ENCODE data around the gene FBXO24. TPM values are rescaled to one million over a fixed set of nuclear protein-coding genes. Genes with fewer than 3 reads are reported as not detected.
"Not testable (repeated sequence)": the region's sequence is repeated elsewhere in the genome, so short reads cannot be mapped to it uniquely, and the experiment has no call there.

FBXO24 gene
- total RNA-seq, 4 donors from 2014 or later = 1.8 to 1.9 TPM; not detected in 2

GRCh38 chr7:100545360-100546128 is 40.6 kb upstream of the FBXO24 start:
- H3K27ac ChIP-seq = peak overlapping the region; percentile 90 to 98 (median 96)
- no peaks in the 10 kb centered on the region for H3K27me3 ChIP-seq
- H3K4me1 ChIP-seq = peaks cover 46 to 92% (median 49%) of the 10 kb centered on the region in 3 donors
- no peaks in the 10 kb centered on the region for H3K9me3 ChIP-seq
- ATAC-seq = peak; percentile 90
- TF ChIP-seq POLR2A (IDR thresholded peaks at IDR 0.05) (no peak), POLR2AphosphoS5 (IDR thresholded peaks at IDR 0.05) (peak; percentile 84)
- TF ChIP-seq, protein P1, sequence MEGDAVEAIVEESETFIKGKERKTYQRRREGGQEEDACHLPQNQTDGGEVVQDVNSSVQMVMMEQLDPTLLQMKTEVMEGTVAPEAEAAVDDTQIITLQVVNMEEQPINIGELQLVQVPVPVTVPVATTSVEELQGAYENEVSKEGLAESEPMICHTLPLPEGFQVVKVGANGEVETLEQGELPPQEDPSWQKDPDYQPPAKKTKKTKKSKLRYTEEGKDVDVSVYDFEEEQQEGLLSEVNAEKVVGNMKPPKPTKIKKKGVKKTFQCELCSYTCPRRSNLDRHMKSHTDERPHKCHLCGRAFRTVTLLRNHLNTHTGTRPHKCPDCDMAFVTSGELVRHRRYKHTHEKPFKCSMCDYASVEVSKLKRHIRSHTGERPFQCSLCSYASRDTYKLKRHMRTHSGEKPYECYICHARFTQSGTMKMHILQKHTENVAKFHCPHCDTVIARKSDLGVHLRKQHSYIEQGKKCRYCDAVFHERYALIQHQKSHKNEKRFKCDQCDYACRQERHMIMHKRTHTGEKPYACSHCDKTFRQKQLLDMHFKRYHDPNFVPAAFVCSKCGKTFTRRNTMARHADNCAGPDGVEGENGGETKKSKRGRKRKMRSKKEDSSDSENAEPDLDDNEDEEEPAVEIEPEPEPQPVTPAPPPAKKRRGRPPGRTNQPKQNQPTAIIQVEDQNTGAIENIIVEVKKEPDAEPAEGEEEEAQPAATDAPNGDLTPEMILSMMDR (IDR thresholded peaks at IDR 0.05) = peak in 3 of 4 experiments; percentile 22 to 37 (median 26)
- peaks cover 0 to 17% of the 10 kb centered on the region in 2 donors for H3K36me3 ChIP-seq
- no peak overlapping the region for H3K4me3 ChIP-seq
- 14 to 25% methylated on average over 1 to 2 of the region's 3 CpGs for WGBS, 2 donors (ENCODE audit: low coverage in 1 of 2)

DNA sequence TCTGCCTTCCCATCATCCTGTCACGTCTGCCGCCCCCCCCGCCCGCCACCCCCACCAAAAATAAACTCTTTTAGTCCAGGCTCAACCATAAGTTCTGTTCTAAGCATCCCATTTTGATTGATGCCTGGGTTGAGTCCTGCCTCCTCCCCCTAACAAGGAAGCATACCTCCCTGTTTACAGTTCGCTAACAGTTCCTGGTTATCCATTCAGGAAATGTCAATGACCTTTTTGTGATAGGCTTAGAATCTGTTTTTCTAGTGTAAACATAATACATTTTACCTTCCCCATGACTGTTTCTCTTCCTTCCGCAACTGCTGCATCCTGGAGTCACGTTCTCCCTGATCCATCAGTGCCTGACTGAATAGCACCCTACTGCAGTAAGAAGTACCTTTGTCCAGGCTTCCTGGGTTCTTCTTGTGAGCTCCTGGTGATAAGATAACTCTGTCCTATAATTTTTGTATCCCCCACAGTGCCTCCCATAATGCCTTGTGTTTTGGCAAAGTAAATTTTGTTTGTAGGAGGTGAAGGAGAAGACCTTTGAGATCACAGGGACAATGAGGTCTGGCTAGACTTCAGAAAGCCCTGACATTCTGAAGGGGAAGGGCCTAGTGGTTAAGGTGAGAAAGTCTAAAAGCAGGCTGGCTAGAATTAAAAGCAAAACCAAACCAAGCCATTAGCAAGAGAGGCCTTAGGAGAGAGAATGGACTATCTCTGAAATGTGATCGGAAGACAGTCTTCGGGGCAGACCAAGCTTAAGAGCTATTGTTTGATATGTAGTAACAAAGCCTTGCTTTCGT is 39.8 kb upstream of the FBXO24 start:
- ATAC-seq = peak; percentile 4
- 22 to 33% methylated on average over 9 to 10 of the region's 10 CpGs for WGBS, 2 donors (ENCODE audit: low coverage in 1 of 2)
- H3K4me3 ChIP-seq = no peak overlapping the region

DNA sequence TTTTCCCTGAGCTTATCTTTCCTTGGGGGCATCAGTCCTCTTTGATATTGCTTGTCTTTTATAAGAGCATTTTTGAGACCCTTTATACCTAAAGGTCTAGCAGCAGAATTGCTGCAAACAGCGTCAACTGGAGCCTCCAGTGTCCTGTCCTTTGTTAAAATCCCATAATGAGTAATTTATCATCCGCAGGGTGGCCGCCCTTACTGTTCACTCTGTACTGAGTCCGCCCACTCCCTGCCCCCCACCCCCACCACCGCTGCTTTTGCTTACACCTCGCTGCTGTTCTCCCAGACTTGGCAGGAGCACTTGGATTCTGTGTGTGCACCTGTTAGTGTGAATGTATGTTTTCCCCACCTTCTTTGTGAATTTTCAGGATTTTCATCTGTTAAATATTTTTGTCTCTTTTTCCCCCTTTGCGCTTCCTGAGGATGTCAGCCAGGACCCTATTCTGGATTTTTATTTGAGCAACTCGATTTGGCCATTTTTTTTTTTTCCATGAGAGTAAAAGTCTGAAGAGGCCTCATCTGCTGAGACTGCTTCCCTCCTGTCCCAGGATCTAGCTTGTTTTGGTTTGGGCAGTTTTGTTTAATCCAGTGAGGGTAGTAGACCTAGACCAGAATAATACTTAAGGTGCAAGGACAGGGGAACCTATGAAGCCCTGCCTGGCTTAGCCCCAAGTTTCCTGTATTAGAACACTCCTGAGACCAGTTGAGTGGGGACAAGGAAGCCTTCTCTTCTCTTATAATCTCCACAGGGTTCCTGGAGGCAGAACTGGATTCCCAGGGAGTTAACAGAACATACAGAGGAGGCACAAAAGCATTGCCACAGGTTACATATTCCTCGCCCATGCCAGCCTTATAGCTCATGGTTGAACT is 39.0 kb upstream of the FBXO24 start:
- H3K4me1 ChIP-seq = peaks cover 46 to 77% (median 49%) of the 10 kb centered on the region in 3 donors
- no peaks in the 10 kb centered on the region for H3K9me3 ChIP-seq
- H3K36me3 ChIP-seq = peaks cover 0 to 32% of the 10 kb centered on the region in 2 donors
- 37 to 65% methylated on average over 3 to 8 of the region's 9 CpGs for WGBS, 2 donors (ENCODE audit: low coverage in 1 of 2)
- peak overlapping the region; percentile 90 to 98 (median 96) for H3K27ac ChIP-seq
- TF ChIP-seq, protein P1 (IDR thresholded peaks at IDR 0.05) = no peak
- no peak for TF ChIP-seq EP300 (IDR thresholded peaks at IDR 0.05)
- TF ChIP-seq POLR2A (IDR thresholded peaks at IDR 0.05) = no peak
- TF ChIP-seq POLR2AphosphoS5 (IDR thresholded peaks at IDR 0.05) = no peak
- no peak overlapping the region for H3K4me3 ChIP-seq
- H3K27me3 ChIP-seq = no peaks in the 10 kb centered on the region
- ATAC-seq = no peak

More for the DNA sequence above, 39.8 kb upstream of the FBXO24 start:
- TF ChIP-seq POLR2A (IDR thresholded peaks at IDR 0.05) = no peak
- TF ChIP-seq POLR2AphosphoS5 (IDR thresholded peaks at IDR 0.05) = no peak
- peaks cover 46 to 85% (median 49%) of the 10 kb centered on the region in 3 donors for H3K4me1 ChIP-seq
- peak overlapping the region; percentile 90 to 98 (median 96) for H3K27ac ChIP-seq
- H3K27me3 ChIP-seq = no peaks in the 10 kb centered on the region
- no peaks in the 10 kb centered on the region for H3K9me3 ChIP-seq
- peaks cover 0 to 24% of the 10 kb centered on the region in 2 donors for H3K36me3 ChIP-seq

GRCh38 chr7:100547872-100548271 is 38.3 kb upstream of the FBXO24 start:
- TF ChIP-seq, protein P1 (IDR thresholded peaks at IDR 0.05) = peak in 2 of 4 experiments; percentile 29 to 35
- TF ChIP-seq POLR2A (IDR thresholded peaks at IDR 0.05) (no peak), EP300 (IDR thresholded peaks at IDR 0.05) (no peak)
- WGBS, 2 donors (ENCODE audit: low coverage in 1 of 2) = 22 to 30% methylated on average over 2 of the region's 2 CpGs
- Histone ChIP-seq H3K4me3 (no peak overlapping the region), H3K4me1 (peaks cover 46 to 70% (median 49%) of the 10 kb centered on the region in 3 donors), H3K36me3 (peaks cover 3 to 39% of the 10 kb centered on the region in 2 donors), H3K27me3 (no peaks in the 10 kb centered on the region), H3K27ac (peak overlapping the region; percentile 90 to 98 (median 96)), H3K9me3 (no peaks in the 10 kb centered on the region)
- no peak for ATAC-seq

DNA sequence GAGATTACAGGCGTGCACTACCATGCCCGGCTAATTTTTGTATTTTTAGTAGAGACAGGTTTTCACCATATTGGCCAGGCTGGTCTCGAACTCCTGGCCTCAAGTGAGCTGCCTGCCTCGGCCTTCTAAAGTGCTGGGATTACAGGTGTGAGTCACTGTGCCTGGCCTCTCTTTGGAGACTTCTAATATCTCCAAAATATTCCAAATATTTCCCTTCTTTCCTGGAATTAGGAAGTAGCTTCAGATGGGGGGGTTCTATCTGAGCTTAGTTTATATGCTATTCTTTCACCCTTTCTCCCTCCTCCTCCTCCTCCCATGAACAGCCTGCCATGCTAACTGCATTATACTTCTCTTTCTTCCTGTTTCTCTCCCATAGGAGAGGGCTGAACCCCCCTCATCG is 37.7 kb upstream of the FBXO24 start:
- H3K9me3 ChIP-seq, ATAC-seq, H3K27me3 ChIP-seq, H3K4me3 ChIP-seq: not testable (repeated sequence)
- WGBS, 2 donors (ENCODE audit: low coverage in 1 of 2) = 52 to 82% methylated on average over 5 of the region's 5 CpGs
- H3K36me3 ChIP-seq = peaks cover 4 to 45% of the 10 kb centered on the region in 2 donors
- peaks cover 46 to 64% (median 48%) of the 10 kb centered on the region in 3 donors for H3K4me1 ChIP-seq
- H3K27ac ChIP-seq = peak overlapping the region; percentile 90 to 98 (median 96)

Measured in gastroesophageal sphincter (tissue), 4 donors.